ENCODE results near the gene CATSPERZ.
"Not testable (repeated sequence)": the region's sequence is repeated elsewhere in the genome, so short reads cannot be mapped to it uniquely, and the experiment has no call there.

CATSPERZ gene

GRCh38 chr11:64318766-64319761 is 18.9 kb downstream of the CATSPERZ start:
- no peak for DNase-seq (ENCODE audit: low read depth, low spot score)

- DNase-seq (ENCODE audit: low read depth, low spot score), result no peak
Measured at GRCh38 chr11:64320556-64320955, 20.4 kb downstream of the CATSPERZ start.

- DNase-seq (ENCODE audit: low read depth, low spot score), result no peak
Measured at GRCh38 chr11:64321026-64321425, 20.9 kb downstream of the CATSPERZ start.

GRCh38 chr11:64321533-64321932 is 21.4 kb downstream of the CATSPERZ start:
- DNase-seq (ENCODE audit: low read depth, low spot score), result no peak

GRCh38 chr11:64322925-64323260 is 22.7 kb downstream of the CATSPERZ start:
- no peak for DNase-seq (ENCODE audit: low read depth, low spot score)

- DNase-seq (ENCODE audit: low read depth, low spot score), result no peak
Measured at GRCh38 chr11:64323373-64323772, 23.2 kb downstream of the CATSPERZ start.

- DNase-seq (ENCODE audit: low read depth, low spot score), result not testable (repeated sequence)
Measured at GRCh38 chr11:64323984-64324383, 23.8 kb downstream of the CATSPERZ start.

GRCh38 chr11:64324692-64325469 is 24.7 kb downstream of the CATSPERZ start:
- DNase-seq (ENCODE audit: low read depth, low spot score), result no peak

- DNase-seq (ENCODE audit: low read depth, low spot score), result no peak
Measured at GRCh38 chr11:64327375-64327774, 27.2 kb downstream of the CATSPERZ start.

- DNase-seq (ENCODE audit: low read depth, low spot score), result no peak
Measured at GRCh38 chr11:64327993-64328392, 27.8 kb downstream of the CATSPERZ start.

- DNase-seq (ENCODE audit: low read depth, low spot score), result no peak
Measured at GRCh38 chr11:64330888-64331287, 30.7 kb downstream of the CATSPERZ start.

GRCh38 chr11:64331569-64332371 is 31.6 kb downstream of the CATSPERZ start:
- no peak for DNase-seq (ENCODE audit: low read depth, low spot score)

GRCh38 chr11:64333556-64333955 is 33.4 kb downstream of the CATSPERZ start:
- no peak for DNase-seq (ENCODE audit: low read depth, low spot score)

- no peak for DNase-seq (ENCODE audit: low read depth, low spot score)
Measured at GRCh38 chr11:64334764-64335735, 34.9 kb downstream of the CATSPERZ start.

GRCh38 chr11:64337538-64338249 is 37.5 kb downstream of the CATSPERZ start:
- no peak for DNase-seq (ENCODE audit: low read depth, low spot score)

GRCh38 chr11:64338716-64339115 is 38.6 kb downstream of the CATSPERZ start:
- no peak for DNase-seq (ENCODE audit: low read depth, low spot score)

- DNase-seq (ENCODE audit: low read depth, low spot score), result no peak
Measured at GRCh38 chr11:64339286-64339685, 39.1 kb downstream of the CATSPERZ start.

- no peak for DNase-seq (ENCODE audit: low read depth, low spot score)
Measured at GRCh38 chr11:64339754-64340408, 39.7 kb downstream of the CATSPERZ start, which contains the start of gene CCDC88B. TSS of gene CCDC88B (plus strand) at chr11:64340204. CDS start at chr11:64340267, 63 bp downstream.

- DNase-seq (ENCODE audit: low read depth, low spot score), result no peak
Measured at GRCh38 chr11:64340671-64341335, 40.6 kb downstream of the CATSPERZ start.
